ENCODE data around the gene COBL. TPM values are rescaled to one million over a fixed set of nuclear protein-coding genes. Genes with fewer than 3 reads are reported as not detected.

The COBL gene
- total and polyA plus RNA-seq, 10 of the 15 experiments (the other 5 are each of a cell fraction or from before 2014, with no cell fraction given): 0.21 TPM; not detected in 9

GRCh38 chr7:51299391-51300133, 17.0 kb downstream of the COBL start:
- intact Hi-C loops (cut with micrococcal nuclease; ENCODE audit: unreplicated experiment): no loop called here
- Histone ChIP-seq H3K4me2 (ENCODE audit: control insufficient read depth, insufficient read depth) (no peak overlapping the region), H3K27me3 (replicated peaks in 1 of 2; ENCODE audit: control insufficient read depth in 2 of 2, insufficient read depth in 2 of 2, low read length in 1 of 2) (no peaks in the 10 kb centered on the region), H3K36me3 (ENCODE audit: control insufficient read depth in 2 of 2, insufficient read depth in 2 of 2, low read length in 1 of 2) (no peaks in the 10 kb centered on the region), H3K27ac (ENCODE audit: control insufficient read depth, insufficient read depth) (no peak overlapping the region), H3K4me1 (ENCODE audit: control insufficient read depth, insufficient read depth, low read length) (no peaks in the 10 kb centered on the region), H3K9me3 (replicated peaks; ENCODE audit: control insufficient read depth, insufficient read depth, low read length) (no peaks in the 10 kb centered on the region), H3K79me2 (ENCODE audit: control insufficient read depth, insufficient read depth, low read length) (no peaks in the 10 kb centered on the region), H4K20me1 (ENCODE audit: control insufficient read depth, insufficient read depth) (no peaks in the 10 kb centered on the region), H2AFZ (ENCODE audit: control insufficient read depth, low read depth, low read length) (no peak overlapping the region), H3K9ac (ENCODE audit: control insufficient read depth, insufficient read depth, low read length) (no peak overlapping the region), H3K4me3 (no peak overlapping the region)
- TF ChIP-seq KAT2A (conservative IDR thresholded peaks at IDR 0.05; ENCODE audit: control insufficient read depth, low read depth, low read length): no peak
- no peak for TF ChIP-seq SIN3A (IDR thresholded peaks at IDR 0.05; ENCODE audit: low read depth, low read length)
- TF ChIP-seq PML (IDR thresholded peaks at IDR 0.05; ENCODE audit: low read length): no peak
- no peak for TF ChIP-seq CREM (IDR thresholded peaks at IDR 0.05; ENCODE audit: low read depth)
- TF ChIP-seq SMAD1 (IDR thresholded peaks at IDR 0.05; ENCODE audit: low read depth, partially characterized antibody): no peak
- no peak for TF ChIP-seq ZZZ3 (IDR thresholded peaks at IDR 0.05; ENCODE audit: control insufficient read depth, insufficient read length, low read depth)
- TF ChIP-seq ZNF207 (IDR thresholded peaks at IDR 0.05; ENCODE audit: borderline replicate concordance): no peak
- TF ChIP-seq RFX5 (IDR thresholded peaks at IDR 0.05; ENCODE audit: low read depth, low read length): no peak
- TF ChIP-seq IKZF1 (conservative IDR thresholded peaks at IDR 0.05): no peak
- no peak for TF ChIP-seq PRDM15 (CRISPR knock-in tag; IDR thresholded peaks at IDR 0.05)
- no peak for TF ChIP-seq CBX3 (IDR thresholded peaks at IDR 0.05; ENCODE audit: borderline replicate concordance, low read depth)
- no peak for TF ChIP-seq PBX3 (IDR thresholded peaks at IDR 0.05; ENCODE audit: insufficient replicate concordance, low read depth, low read length)
- no peak for TF ChIP-seq FOS (IDR thresholded peaks at IDR 0.05; ENCODE audit: borderline replicate concordance, extremely low read depth, insufficient read length)
- no peak for TF ChIP-seq EED (IDR thresholded peaks at IDR 0.05; ENCODE audit: low read depth)
- no peak for ATAC-seq
- ChIA-PET RAD21 (ENCODE audit: unreplicated experiment) (no interaction called here), CTCF (interaction anchor here (0.6 kb wide), 1 partner anchor 12 kb away, joined by 3 read pairs; no protein-coding TSS in a partner anchor), SMC1A (ENCODE audit: uncharacterized antibody, unreplicated experiment) (no interaction called here), POLR2A (no interaction called here)
- BruUV-seq (replicated peaks): no TSS peak
- DNase-seq (ENCODE audit: low read depth, low spot score): no peak
- WGBS (ENCODE audit: insufficient coverage, insufficient replicate concordance, low lambda C conversion rate, missing lambda C conversion rate): 51% methylated on average over 5 of the region's 5 CpGs
- in situ Hi-C loops (cut with MboI): no loop called here
- no peak for FAIRE-seq

All from GM12878 (cell line).